GM23248 (cell line): ENCODE measurements around the gene TGIF2LX. TPM values are rescaled to one million over a fixed set of nuclear protein-coding genes. Genes with fewer than 3 reads are reported as not detected.
"Not testable (repeated sequence)": the region's sequence is repeated elsewhere in the genome, so short reads cannot be mapped to it uniquely, and the experiment has no call there.

Experiments used
- DNase-seq: peaks from one replicate; pipeline ENCODE4 v3.0.0-alpha.2; 2015
- H2AFZ ChIP-seq: fragments of 200-600 bp; sonication (generic); 2 replicates; pipeline ENCODE4 v1.6.1; 2016; ENCODE audit warnings: antibody characterized with exemption
- H3F3A ChIP-seq: fragments of 200-600 bp; sonication (generic); 2 replicates; pipeline ENCODE4 v1.6.1; 2016; ENCODE audit warnings: mild to moderate bottlenecking, antibody characterized with exemption, mixed run types; ENCODE audit not compliant: insufficient read depth
- H3K27ac ChIP-seq: fragments of 200-600 bp; sonication (generic); 2 replicates; pipeline ENCODE4 v1.5.1; 2016; ENCODE audit warnings: mild to moderate bottlenecking
- H3K27me3 ChIP-seq: fragments of 200-600 bp; sonication (generic); replicated peaks from 2 replicates; pipeline ENCODE4 v1.6.1; 2016; ENCODE audit warnings: mild to moderate bottlenecking; ENCODE audit not compliant: insufficient read depth
- H3K36me3 ChIP-seq: fragments of 200-600 bp; sonication (generic); 2 replicates; pipeline ENCODE4 v1.6.1; 2016; ENCODE audit warnings: low read depth, mild to moderate bottlenecking
- H3K4me1 ChIP-seq: fragments of 200-600 bp; sonication (generic); 2 replicates; pipeline ENCODE4 v1.6.1; 2016; ENCODE audit warnings: mild to moderate bottlenecking; ENCODE audit not compliant: insufficient read depth
- H3K4me2 ChIP-seq: fragments of 200-600 bp; sonication (generic); one replicate; pipeline ENCODE4 v1.6.1; 2016; ENCODE audit warnings: mild to moderate bottlenecking; ENCODE audit not compliant: unreplicated experiment
- H3K4me3 ChIP-seq: fragments of 200-600 bp; sonication (generic); 2 replicates; pipeline ENCODE4 v1.5.1; 2016; ENCODE audit warnings: mild to moderate bottlenecking
- H3K79me2 ChIP-seq: fragments of 200-600 bp; sonication (generic); 2 replicates; pipeline ENCODE4 v1.6.1; 2016; ENCODE audit warnings: mild to moderate bottlenecking; ENCODE audit not compliant: insufficient read depth
- H3K9ac ChIP-seq: fragments of 200-600 bp; sonication (generic); 2 replicates; pipeline ENCODE4 v1.6.1; 2016; ENCODE audit warnings: mild to moderate bottlenecking
- H3K9me2 ChIP-seq: fragments of 200-600 bp; sonication (generic); 2 replicates; pipeline ENCODE4 v1.6.1; 2016; ENCODE audit warnings: mixed run types, mild to moderate bottlenecking, moderate library complexity; ENCODE audit not compliant: insufficient read depth
- H3K9me3 ChIP-seq: fragments of 200-600 bp; sonication (generic); one replicate; pipeline ENCODE4 v1.6.1; 2017; ENCODE audit warnings: low read depth
- H4K20me1 ChIP-seq: fragments of 200-600 bp; sonication (generic); 2 replicates; pipeline ENCODE4 v1.6.0; 2016; ENCODE audit not compliant: insufficient read depth
- WGBS, 2 experiments: methylation state at CpG; one replicate each; pipeline ENCODE4 v1.1.6; 2015 to 2017; ENCODE audit warnings: low lambda C conversion rate in 2 of 2, low coverage in 1 of 2; ENCODE audit errors: missing lambda C conversion rate in 2 of 2; 5-methylcytosine and 5-hydroxymethylcytosine counted together
- in situ Hi-C: fragments of 300-500 bp; cut with MboI; formaldehyde crosslinking; loops from 2 replicates; pipeline ENCODE4 v1.15.0; 2020
- polyA plus RNA-seq: library from polyadenylated mRNA; unstranded; fragments of >200 nt; fragmentation: Nextera tagmentation; extraction: Ambion mirVana; gene quantifications from 2 replicates; pipeline ENCODE4 v1.2.1, GENCODE V29; 2016
- total RNA-seq: library from RNA; depleted of rRNA; stranded (reverse); fragments of >200 nt; shearing (Covaris generic); gene quantifications from 2 replicates; pipeline ENCODE4 v1.2.3, GENCODE V29; 2014; rRNA removed

TGIF2LX gene
- total RNA-seq (not detected in 2 replicates), polyA plus RNA-seq (not detected in 2 replicates)

DNA sequence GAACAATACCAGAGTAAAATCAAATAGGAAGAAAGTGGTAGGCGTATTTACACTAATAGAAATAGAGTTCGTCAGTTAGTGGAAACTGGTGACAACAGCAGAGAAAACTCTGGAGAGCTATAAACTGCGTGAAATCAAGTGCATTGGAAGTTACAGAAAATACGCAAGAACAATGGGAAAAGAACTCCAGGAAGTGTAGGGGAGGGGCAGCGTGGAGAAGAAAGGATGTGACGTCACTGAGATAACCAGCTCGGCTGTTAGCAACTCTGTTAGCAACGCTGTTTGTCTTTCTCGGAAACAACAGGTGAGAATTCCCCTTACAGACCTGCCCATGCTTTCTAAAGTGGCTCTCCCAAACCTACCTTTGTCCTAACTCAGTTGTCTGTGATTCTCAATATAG, at the start of gene TGIF2LX:
TSS of gene TGIF2LX (plus strand) at position 244 of the 400 bp plus-strand sequence. CDS start 178 bp downstream, outside the sequence.
- H3K4me3 ChIP-seq, H3K36me3 ChIP-seq, H3F3A ChIP-seq, in situ Hi-C loops, H2AFZ ChIP-seq, H3K79me2 ChIP-seq, H3K4me2 ChIP-seq, H3K27me3 ChIP-seq, H3K9me2 ChIP-seq, H3K27ac ChIP-seq, H3K9me3 ChIP-seq, DNase-seq, H3K9ac ChIP-seq, H3K4me1 ChIP-seq, H4K20me1 ChIP-seq: not testable (repeated sequence)
- 55 to 59% methylated on average over 3 to 9 of the region's 9 CpGs for WGBS, 2 experiments

- H3K27me3 ChIP-seq, H3K9ac ChIP-seq, H3K27ac ChIP-seq, H3F3A ChIP-seq, H2AFZ ChIP-seq, H3K9me2 ChIP-seq, H4K20me1 ChIP-seq, H3K4me3 ChIP-seq, H3K79me2 ChIP-seq, in situ Hi-C loops, H3K36me3 ChIP-seq, H3K4me1 ChIP-seq, H3K4me2 ChIP-seq, DNase-seq, H3K9me3 ChIP-seq: not testable (repeated sequence)
- WGBS, 2 experiments, result 28 to 34% methylated on average over 8 to 18 of the region's 18 CpGs
Observed at GRCh38 chrX:89922338-89922934, 728 bp downstream of the TGIF2LX start.

DNA sequence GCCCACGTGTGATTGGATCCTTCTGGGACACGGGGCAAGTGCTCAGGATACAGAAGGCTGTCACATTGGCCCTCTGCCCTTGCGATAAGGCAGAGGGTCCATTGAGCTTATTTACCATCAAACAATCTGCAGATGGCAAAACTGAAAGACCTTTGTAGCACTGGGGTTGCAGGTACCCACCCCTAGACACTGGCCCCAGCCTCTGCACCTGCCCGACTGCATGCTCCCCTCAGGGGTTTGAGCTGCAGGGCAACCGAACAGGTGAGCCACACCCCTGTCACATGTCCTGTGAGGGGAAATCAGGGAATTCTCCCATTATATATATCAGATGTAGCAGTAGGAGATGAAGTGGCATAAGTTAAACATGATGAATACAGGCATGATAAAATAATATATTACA, 21.4 kb downstream of the TGIF2LX start:
- 7 to 12% methylated on average over 5 of the region's 5 CpGs for WGBS, 2 experiments
- H3K36me3 ChIP-seq, H3K4me1 ChIP-seq, H2AFZ ChIP-seq, H3K27me3 ChIP-seq, DNase-seq, H3K9me3 ChIP-seq, H3K79me2 ChIP-seq, H4K20me1 ChIP-seq, H3K9me2 ChIP-seq, H3F3A ChIP-seq, H3K4me3 ChIP-seq, H3K9ac ChIP-seq, in situ Hi-C loops, H3K4me2 ChIP-seq, H3K27ac ChIP-seq: not testable (repeated sequence)

GRCh38 chrX:89965588-89965987, 43.9 kb downstream of the TGIF2LX start:
- H3K4me3 ChIP-seq, H3F3A ChIP-seq, H3K4me2 ChIP-seq, H3K27me3 ChIP-seq, H2AFZ ChIP-seq, H3K9ac ChIP-seq, H3K9me3 ChIP-seq, DNase-seq, H3K4me1 ChIP-seq, H3K27ac ChIP-seq, H3K36me3 ChIP-seq, H4K20me1 ChIP-seq, H3K9me2 ChIP-seq, H3K79me2 ChIP-seq, in situ Hi-C loops: not testable (repeated sequence)
- WGBS, 2 experiments, result 77% methylated on average over 10 of the region's 24 CpGs; no CpG with 5 or more reads in 1 of the 2 experiments
